Activated T-cell treated with anti-CD3 and anti-CD28 coated beads for 1 hour (primary cell): ENCODE data around the gene FAM83F.
A peak's percentile ranks its signal among the peaks of the same experiment; 100 is the strongest.
"Not testable (repeated sequence)": the region's sequence is repeated elsewhere in the genome, so short reads cannot be mapped to it uniquely, and the experiment has no call there.

Source experiments
- DNase-seq: peaks from one replicate; pipeline ENCODE4 v3.0.0-alpha.2; 2020; ENCODE audit warnings: low read depth

FAM83F gene

DNA sequence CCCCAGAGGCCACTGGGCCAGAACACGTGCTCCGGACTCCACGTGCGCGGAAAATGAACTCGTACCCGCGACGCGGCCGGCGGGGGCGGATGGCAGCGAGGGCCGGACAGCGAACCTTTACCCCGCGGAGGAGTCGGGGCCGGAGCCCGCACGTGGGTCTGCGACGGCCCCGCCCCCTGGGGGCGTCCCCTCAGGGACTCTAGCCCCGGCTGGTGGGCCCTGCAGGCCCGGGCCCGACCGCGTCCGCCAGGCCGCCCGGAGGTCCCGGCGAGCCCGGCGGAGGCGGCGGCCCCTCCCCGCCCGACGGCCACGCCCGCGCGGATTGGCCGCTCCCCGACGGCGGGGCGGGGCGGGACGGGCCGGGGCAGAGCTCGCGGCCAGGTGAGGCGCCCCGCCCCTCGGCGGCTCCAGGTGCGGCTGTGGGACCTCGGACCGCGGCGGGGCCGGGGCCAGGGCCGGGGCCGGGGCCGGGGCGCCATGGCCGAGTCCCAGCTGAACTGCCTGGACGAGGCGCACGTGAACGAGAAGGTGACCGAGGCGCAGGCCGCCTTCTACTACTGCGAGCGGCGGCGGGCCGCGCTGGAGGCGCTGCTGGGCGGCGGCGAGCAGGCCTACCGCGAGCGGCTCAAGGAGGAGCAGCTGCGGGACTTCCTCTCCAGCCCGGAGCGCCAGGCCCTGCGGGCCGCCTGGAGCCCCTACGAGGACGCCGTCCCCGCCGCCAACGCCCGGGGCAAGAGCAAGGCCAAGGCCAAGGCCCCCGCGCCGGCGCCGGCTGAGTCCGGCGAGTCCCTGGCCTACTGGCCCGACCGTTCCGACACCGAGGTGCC, at the start of gene FAM83F:
FAM83F (plus strand) TSS at position 389 of the 827 bp plus-strand sequence; CDS start at position 478, 89 bp downstream.
- DNase-seq = peak; percentile 16

DNA sequence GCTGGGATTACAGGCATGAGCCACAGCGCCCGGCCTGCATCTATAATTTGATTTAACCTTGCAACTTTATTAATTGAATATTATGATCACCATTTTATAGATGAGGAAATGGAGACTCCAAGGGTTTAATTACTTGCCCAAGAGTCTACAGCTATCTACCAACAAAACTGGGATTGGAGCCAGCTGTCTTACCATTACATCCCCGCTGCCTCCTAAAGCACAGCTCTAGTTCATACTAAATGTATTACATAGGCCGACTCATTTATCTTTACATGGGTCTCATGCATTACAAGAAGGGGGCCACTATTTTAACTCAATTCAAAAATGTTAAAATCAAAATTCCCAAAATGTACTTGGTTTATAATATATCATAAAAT, 48.6 kb upstream of the FAM83F start:
- no peak for DNase-seq

DNA sequence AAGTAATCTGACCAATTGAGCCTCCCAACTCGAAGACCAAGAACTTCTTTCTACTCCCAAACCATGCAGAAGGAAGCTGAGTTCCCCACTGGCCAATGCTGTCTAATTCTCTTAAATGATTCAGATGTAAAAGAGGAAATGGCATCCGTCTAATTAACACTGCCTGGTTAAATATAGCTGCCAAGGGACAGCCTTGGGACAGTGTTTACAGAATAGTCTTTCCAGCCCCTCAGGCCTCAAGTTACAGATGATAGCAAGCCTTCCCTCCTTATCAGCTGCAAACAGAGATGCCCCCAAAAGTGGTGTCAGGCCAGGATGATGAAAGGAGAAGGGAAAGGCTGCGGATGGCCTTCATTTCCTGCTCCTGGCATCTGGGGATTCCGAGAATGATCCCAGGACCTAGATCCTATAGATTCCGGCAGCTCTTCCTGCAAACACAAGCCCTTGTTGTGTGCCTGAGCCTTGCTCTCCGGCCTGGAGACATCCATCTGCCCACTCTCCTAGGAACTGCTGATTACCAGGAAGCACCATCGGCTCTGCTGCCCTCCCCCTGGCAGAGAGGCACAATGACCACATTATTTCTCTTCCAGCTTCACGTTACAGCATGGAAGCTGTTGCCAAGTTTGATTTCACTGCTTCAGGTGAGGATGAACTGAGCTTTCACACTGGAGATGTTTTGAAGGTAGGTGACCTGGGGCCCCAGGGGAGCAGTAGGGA, 48.1 kb upstream of the FAM83F start:
- no peak for DNase-seq

DNA sequence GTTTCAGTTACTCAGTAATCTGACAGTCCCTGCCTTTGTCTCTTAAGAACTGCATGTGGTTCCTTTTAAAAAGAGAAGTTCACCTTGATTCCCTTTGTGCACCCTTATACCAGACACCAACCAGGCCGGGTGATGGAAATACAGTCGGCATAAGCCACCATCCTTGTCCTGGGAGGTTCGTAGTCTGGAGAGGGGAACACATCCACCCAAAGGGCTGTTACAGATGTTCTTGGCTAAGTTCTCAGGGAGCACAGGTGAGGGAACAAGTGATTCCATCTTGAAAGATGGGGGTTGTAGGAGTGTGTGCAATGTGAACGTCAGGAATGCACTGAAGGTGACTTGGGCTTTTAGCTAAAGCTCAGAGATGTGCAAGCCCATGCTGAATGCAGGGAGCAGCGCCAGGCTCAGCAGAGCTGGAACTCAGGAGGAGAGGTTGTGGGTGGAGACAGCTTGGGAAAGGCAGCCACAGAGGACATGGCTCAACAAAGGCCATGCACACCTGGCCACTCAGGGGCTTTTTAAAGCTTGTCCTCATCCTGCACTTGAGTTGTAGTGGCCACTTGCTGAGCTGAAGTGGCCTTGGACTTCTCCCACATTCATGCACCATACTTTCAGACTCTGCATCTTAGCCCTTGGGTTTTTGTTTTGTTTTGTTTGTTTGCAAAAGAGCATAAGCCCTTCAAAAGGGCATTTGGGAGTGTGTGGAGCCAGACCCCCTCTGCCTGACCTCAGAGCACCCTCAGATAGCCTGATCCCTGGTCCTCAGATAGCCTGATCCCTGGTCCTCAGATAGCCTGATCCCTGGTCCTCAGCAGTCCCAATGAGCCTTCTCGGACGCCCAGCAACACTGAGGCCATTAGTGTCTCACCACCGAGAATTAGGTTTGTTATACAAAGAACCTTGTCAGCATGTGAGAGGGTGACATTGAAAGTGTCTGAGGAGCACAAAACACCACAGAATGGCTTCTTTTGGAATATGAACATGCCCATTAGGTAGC, 47.2 kb upstream of the FAM83F start:
- DNase-seq = no peak

DNA sequence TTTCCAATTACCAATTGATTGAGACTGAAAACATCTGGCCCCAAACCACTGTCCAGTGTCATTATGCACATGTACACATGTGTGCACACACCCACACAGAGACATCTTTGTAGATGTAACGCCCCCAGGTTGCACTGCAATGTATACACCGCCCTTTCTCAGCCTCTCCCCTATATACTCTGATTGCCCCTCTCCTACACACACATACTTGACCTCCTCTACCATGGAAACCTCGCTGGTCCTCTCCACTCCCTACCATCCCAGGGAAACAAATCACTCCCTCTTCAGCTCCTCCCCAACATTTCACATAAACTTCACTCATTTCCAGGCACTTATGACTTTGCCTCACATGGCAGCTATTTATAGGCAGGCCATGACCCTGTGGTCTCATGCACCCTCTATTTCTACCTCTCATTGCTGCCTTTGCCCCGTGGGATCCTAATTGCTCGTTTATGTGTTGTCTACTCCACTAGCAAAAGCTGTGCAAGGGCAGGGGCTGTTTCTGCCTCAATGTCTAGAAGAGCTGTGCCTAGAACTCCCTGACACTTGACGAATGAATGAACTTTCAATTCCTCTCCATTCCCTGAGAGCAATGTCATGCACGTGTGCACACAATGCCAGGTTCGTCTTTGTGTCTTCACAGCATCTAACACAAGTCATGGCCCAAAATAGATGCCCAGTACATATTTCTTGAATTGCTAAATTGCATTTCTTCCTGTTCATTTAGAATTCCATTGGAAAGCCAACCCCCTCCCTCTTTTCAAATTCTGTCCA, 44.6 kb upstream of the FAM83F start:
- DNase-seq = no peak

DNA sequence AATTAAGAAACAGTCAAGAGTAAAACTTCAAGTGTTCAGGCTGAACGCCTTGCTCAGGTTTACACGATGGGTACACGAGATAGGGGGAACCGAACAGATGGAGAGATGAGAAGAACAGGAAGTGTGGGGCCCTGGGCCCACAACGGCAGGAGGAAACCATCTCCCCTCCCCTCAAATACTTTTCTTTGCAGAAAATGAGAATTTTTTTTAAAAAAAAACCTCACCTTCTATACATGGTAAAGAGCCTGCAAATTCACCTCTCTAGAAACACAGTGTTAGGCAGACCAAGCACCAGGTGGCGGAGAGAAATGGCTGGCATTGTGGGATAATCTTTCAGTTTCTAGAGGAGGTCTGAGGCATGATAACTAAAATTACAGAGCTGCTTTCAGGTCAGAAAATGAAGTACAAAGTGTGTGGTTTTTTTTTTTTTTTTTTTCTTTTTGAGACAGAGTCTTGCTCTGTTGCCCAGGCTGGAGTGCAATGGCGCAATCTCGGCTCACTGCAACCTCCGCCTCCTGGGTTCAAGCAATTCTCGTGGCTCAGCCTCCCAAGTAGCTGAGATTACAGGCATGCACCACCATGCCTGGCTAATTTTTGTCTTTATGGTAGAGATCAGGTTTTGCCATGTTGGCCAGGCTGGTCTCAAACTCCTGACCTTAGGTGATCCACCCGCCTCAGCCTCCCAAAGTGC, 43.0 kb upstream of the FAM83F start:
- DNase-seq = not testable (repeated sequence)

DNA sequence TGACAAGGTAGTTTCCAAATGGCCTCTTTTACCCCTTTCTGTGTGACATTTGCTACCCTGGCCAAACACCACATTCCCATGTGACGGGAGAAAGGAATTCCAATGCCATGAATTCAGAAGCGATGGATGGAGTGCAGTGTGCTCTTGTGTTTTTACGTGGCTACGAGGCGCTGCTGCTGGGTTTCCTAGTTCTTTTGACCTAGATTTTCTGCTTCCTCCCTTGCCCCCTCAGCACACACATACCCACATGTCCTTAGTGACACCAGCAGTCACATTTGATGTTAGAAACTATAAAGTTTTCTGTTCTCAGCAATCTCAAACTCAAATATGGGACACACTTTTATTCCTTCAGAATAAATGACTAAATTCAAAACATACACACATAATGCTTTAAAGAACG, 42.4 kb upstream of the FAM83F start:
- DNase-seq = no peak

DNA sequence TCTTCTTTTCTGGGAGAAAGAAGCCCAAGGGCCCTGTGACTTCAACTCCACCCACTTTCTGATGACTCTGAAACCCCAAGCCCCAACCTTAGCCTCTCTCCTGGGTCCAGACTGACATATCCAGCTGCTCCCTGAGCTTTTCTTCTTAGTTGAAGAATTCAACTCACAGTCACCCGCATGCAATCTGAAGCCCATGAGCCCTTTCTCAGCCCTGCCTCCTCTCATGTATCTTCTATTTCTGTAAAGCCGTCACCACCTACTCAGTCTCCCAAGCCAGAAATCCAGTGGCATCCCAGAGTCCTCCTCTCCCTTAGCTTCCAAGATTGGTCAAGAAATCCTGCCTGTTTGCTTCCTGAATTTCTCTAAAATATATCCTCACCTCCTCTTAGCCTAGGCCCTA, 41.7 kb upstream of the FAM83F start:
- no peak for DNase-seq

DNA sequence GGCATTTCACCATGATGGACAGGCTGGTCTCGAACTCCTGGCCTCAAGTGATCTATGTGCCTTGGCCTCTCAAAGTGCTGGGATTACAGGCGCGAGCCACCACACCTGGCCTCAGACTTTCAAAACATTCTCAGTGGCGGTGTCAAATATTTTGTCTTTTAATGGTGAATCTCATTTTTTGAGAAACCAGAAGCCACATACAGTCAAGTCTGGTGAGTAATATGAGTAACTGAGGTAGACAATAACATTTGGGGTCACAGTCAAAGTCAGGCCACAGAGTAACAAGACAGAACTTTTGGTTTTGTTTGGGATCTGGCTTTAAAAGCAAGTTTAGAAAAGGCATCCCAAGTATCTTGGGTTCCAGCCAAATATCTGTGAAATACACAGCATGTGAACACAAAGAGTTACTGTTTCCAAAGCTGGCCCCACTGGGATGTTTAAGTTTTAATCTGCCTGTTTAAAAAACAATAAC, 40.1 kb upstream of the FAM83F start:
- no peak for DNase-seq

DNA sequence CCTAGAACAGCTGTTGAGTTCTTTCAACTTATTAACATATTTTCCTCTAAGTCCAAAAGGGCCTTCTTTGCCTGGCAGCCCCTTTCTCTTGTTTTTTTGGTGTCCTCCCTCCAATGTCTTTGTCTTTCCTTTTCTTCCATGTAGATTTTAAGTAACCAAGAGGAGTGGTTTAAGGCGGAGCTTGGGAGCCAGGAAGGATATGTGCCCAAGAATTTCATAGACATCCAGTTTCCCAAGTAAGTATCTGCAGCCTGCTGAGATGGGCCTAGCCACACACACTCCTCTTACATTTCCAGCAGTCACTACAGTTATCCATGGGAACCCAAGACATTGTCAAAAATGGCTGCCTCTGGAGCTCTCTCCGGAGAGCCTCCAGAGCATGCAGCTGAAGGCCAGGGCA, 39.1 kb upstream of the FAM83F start:
- no peak for DNase-seq

DNA sequence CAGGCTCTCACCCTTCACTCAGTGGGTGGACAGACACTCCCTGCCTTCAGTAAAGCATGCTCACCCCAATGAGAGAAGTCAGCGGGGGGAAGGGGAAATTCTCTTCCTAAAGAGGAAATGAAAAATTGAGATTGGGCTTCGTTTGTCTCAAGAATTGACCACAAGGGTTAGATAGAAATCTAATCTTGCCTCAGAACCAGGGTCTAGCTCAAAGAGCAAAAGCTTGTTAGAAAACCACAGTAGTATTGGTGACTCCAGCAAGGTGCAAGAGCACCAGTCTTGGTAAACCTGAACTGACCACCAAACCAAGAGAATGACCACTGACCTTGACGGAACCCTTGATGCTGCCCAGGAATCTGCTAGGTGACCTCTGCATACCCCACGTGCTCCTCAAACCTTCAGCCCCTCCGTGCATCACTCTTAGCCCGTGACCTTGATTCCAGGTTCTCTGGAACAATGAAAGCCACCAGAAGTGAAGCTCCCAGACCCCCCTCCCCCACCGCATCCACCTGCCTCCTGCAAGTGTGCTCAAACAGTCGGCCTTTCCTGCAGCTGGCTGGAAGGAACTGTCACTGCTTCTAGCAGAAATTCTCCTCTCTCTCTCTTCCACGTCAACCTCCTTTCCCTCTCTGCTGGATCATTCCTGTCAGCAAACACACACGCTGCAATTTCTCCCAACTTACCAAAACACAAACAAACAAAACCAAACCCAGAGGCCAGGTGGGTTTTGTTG, 37.7 kb upstream of the FAM83F start:
- no peak for DNase-seq

DNA sequence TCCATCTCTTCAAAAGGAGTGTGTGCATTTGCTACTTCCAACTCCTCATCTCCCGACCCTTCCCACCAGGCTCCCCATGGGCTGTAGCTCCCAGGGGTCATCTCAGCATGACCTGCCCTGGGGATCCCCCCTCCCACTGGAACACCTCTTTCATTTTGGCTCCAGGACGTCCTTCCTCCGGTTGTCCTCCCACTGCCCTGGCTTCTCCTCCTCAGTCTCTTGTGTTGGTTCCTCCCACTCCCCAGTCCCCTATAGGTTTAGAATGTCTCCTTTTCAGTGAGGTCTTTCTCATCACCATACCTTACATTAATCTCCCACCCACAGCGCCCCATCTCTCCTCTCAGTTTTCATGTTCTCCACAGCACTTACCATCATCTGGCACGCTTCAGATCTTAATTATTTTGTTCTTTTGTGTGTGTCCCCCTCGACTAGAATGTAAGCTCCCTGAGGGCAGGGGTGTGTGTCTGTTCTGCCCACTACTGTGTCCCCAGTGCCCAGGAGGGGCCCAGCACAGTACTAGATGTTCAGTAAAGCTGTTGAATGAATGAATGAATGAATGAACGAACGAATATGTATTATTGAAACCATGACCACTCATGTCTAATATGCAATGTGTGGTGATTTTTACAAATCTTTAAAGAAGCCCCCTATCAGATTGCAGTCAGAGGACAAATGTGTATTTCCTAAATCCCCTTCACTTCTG, 36.6 kb upstream of the FAM83F start:
- no peak for DNase-seq

DNA sequence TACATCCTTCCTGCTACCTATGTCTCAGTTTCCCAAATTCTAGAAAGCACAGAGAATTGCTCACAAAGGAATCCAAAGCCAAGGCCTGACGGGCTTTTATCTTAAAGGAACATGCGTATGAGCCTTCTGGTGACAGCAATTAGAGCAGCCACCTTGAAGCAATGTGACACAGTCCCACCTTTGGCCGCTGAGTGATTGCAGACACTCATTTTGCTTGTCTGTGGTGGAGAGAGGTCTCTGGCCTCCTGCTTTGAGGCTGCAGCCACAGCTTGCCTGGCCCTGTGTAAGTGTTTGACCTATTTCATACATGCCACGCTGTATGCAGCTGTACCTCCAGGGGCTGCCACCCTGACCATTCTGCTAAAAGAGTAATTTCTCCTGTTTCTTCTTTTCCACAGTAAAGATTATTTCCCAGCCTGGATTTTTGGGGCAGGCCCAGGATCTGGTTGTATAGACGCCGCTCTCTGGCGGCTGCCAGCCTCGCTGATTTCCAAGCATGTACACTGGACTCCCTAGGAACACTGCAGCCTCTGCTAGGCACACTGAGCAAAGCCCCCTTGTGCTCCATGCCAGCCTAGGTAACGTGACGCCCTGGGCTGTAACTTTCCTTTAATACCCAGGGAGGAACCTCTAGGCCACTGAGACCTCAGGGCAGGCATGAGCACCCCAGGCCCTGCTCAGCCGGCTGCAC, 35.7 kb upstream of the FAM83F start:
- no peak for DNase-seq

DNA sequence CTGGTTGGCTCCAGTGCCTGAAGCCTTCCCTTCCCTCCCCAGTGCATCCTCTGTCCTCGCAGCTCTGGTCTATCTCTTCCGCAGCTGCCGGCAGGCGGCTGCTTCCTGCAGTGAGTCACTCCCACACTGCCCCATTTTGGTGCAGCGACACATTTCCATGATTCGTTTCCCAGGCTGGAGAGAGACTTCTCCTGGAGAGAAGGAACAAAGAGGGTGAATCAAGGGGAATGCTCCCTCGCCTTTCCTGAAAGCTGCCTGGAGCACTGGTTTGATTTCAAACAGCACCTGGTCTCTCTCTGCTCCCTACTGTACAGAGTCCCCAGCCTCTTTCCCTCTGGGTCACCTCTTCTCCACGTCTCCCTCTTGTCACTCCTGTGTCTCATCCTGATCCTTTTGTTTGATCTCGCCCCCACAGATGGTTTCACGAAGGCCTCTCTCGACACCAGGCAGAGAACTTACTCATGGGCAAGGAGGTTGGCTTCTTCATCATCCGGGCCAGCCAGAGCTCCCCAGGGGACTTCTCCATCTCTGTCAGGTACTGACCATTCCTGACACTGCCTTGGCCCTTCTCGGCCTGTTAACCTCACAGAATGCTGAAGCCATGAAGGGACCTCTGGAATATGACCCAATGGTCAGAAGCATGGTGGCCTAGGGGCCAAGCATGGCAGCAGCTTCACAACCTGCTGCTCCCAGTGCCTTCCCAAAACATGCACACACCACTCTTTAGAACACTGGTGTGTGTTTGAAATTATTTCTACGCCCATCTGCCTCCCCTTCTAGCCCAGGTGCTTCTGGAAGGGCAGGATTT, 34.9 kb upstream of the FAM83F start, which contains the start of gene TMA7B:
TMA7B (plus strand) TSS at position 758 of the 808 bp plus-strand sequence. CDS start 3,978 bp downstream, outside the sequence.
- DNase-seq = peak; percentile 37

DNA sequence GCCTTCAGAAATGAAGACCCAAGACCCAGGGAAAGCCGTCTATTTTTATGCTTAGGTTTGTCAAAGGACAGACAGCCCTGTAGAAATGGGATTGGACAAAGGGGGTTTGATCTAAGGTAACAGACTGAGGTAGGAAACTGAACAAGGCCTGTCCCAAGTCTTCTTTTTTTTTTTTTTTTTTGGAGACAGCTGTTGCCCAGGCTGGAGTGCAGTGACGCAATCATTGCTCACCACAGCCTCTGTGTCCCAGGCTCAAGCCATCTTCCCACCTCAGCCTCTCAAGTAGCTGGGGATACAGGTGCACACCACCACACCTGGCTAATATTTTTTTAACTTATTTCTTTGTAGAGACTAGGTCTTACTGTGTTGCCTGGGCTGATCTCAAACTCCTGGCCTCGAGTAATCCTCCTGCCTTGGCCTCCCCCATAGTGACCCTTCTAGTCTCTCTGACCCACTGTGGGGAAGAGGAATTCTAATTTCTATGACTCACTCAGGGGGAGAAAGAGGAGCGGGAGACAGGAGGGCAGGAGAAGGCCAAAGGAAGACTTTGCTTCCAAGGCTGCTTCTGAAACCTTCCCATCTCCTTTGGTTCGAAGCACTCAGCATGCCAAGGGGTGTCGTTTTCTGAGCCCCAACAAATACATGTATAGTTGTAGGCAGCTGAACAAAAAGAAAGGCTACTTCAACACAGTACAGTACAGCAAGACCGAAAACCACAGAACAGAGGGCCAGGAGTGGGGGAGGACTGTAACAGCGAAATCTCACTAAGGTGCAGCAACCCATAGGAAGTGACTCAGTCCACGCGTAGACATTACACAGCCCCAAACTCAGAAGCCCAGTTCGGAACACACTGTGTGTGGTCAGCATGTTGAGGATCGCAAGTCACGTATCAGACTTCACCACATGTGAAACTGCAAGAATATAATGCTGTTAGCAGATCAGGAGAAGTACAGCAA, 33.7 kb upstream of the FAM83F start:
- DNase-seq = peak; percentile 29

DNA sequence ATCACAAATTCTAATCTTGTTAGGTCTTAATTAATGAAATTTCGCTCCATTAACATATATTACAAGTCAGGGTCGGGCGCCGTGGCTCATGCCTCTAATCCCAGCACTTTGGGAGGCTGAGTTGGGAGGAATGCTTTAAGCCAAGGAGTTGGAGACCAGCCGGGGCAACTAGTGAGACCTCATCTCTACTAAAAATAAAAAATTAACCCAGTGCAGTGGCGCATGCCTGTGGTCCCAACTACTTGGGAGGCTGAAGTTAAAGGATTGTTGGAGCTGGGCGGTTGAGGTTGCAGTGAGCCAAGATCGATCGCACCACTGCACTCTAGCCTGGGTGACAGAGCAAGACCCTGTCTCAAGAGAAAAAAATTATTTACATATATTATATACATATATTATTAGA, 32.7 kb upstream of the FAM83F start:
- no peak for DNase-seq

DNA sequence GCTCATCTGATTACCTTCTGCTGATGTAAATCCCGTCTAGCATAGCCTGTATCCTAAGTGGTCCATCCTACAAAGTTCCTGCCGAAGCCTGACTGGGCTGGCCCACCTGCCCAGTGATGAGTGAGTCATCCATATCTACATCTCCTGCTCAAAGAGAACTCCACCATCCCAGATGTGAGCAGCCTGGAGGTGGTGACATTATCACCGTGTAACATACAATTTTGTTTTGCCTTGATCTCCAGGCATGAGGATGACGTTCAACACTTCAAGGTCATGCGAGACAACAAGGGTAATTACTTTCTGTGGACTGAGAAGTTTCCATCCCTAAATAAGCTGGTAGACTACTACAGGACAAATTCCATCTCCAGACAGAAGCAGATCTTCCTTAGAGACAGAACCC, 29.0 kb upstream of the FAM83F start:
- no peak for DNase-seq
